Calu3 (cell line): Measurements from ENCODE around the gene GBX2. TPM values are rescaled to one million over a fixed set of nuclear protein-coding genes. Genes with fewer than 3 reads are reported as not detected.

Experiments
- BruUV-seq: library from RNA; stranded (reverse); fragments of 400-500 nt; replicated peaks from 2 replicates; lab custom pipeline; 2021; lab: Mats Ljungman, UMichigan
- CTCF ChIA-PET: fragments of 300-600 bp; sonication (Branson Sonifier 250); formaldehyde crosslinking; loops from one replicate; lab custom pipeline; 2022; ENCODE audit warnings: antibody characterized with exemption; lab: Charles Lee
- DNase-seq: peaks from one replicate; pipeline ENCODE4 v3.0.0; 2022
- H3K27ac Mint-ChIP-seq: one replicate; pipeline ENCODE4 v1.8.0; 2022; ENCODE audit warnings: mixed read lengths; ENCODE audit not compliant: unreplicated experiment
- H3K27me3 Mint-ChIP-seq: one replicate; pipeline ENCODE4 v1.8.0; 2022; ENCODE audit warnings: mixed read lengths; ENCODE audit not compliant: unreplicated experiment
- H3K36me3 Mint-ChIP-seq: one replicate; pipeline ENCODE4 v1.8.0; 2022; ENCODE audit warnings: mild to moderate bottlenecking, moderate library complexity, mixed read lengths; ENCODE audit not compliant: insufficient read depth, unreplicated experiment
- H3K4me1 Mint-ChIP-seq: one replicate; pipeline ENCODE4 v1.8.0; 2022; ENCODE audit warnings: mild to moderate bottlenecking, low read depth, mixed read lengths; ENCODE audit not compliant: unreplicated experiment
- H3K4me3 Mint-ChIP-seq: one replicate; pipeline ENCODE4 v1.8.0; 2022; ENCODE audit warnings: mild to moderate bottlenecking, low read depth, moderate library complexity, mixed read lengths; ENCODE audit not compliant: unreplicated experiment
- H3K9me3 Mint-ChIP-seq: one replicate; pipeline ENCODE4 v1.8.0; 2022; ENCODE audit warnings: low read depth, mixed read lengths; ENCODE audit not compliant: unreplicated experiment
- CTCF ChIP-seq: fragments of 200-600 bp; IDR thresholded peaks from one replicate; pipeline ENCODE4 v1.8.0; 2022; ENCODE audit warnings: antibody characterized with exemption; ENCODE audit not compliant: unreplicated experiment
- intact Hi-C: fragments of 100-400 bp; cut with micrococcal nuclease; formaldehyde crosslinking; loops from one replicate; pipeline ENCODE4 v1.10.0; 2022; ENCODE audit not compliant: unreplicated experiment
- total RNA-seq: library from RNA; stranded (reverse); gene quantifications from 2 replicates; pipeline ENCODE4 v1.2.3, GENCODE V29; 2022

The GBX2 gene
- total RNA-seq, 1 experiment from 2014 or later, result 2.4 TPM

- TF ChIP-seq CTCF, result no peak
Observed at GRCh38 chr2:236120829-236121228, 47.4 kb downstream of the GBX2 start.

GRCh38 chr2:236120141-236120601, 48.0 kb downstream of the GBX2 start:
- no TSS peak for BruUV-seq
- Mint-ChIP-seq H3K9me3 (no peaks in the 10 kb centered on the region), H3K27ac (no peak overlapping the region), H3K4me3 (no peak overlapping the region), H3K36me3 (peaks cover 11% of the 10 kb centered on the region), H3K27me3 (no peaks in the 10 kb centered on the region), H3K4me1 (peaks cover 19% of the 10 kb centered on the region)
- intact Hi-C loops, result no loop called here
- CTCF ChIA-PET, result no interaction called here
- no peak for TF ChIP-seq CTCF
- DNase-seq, result no peak

More at GRCh38 chr2:236120829-236121228, 47.4 kb downstream of the GBX2 start:
- no peak for DNase-seq
- Mint-ChIP-seq H3K4me3 (no peak overlapping the region), H3K27ac (no peak overlapping the region), H3K36me3 (peaks cover 15% of the 10 kb centered on the region), H3K9me3 (no peaks in the 10 kb centered on the region), H3K27me3 (no peaks in the 10 kb centered on the region), H3K4me1 (peaks cover 19% of the 10 kb centered on the region)
- CTCF ChIA-PET, result interaction anchor here (0.5 kb wide), 1 partner anchor 18 kb away, joined by 3 read pairs; no protein-coding TSS in a partner anchor
- intact Hi-C loops, result no loop called here
- no TSS peak for BruUV-seq

GRCh38 chr2:236119476-236119875, 48.7 kb downstream of the GBX2 start:
- CTCF ChIA-PET, result no interaction called here
- H3K27me3 Mint-ChIP-seq, result no peaks in the 10 kb centered on the region
- H3K4me3 Mint-ChIP-seq, result no peak overlapping the region
- no peaks in the 10 kb centered on the region for H3K9me3 Mint-ChIP-seq
- intact Hi-C loops, result no loop called here
- H3K36me3 Mint-ChIP-seq, result peaks cover 8% of the 10 kb centered on the region
- TF ChIP-seq CTCF, result no peak
- no peak overlapping the region for H3K27ac Mint-ChIP-seq
- peaks cover 19% of the 10 kb centered on the region for H3K4me1 Mint-ChIP-seq
- no TSS peak for BruUV-seq
- DNase-seq, result no peak

- H3K4me1 Mint-ChIP-seq, result peaks cover 19% of the 10 kb centered on the region
- H3K27me3 Mint-ChIP-seq, result no peaks in the 10 kb centered on the region
- no peak overlapping the region for H3K27ac Mint-ChIP-seq
- intact Hi-C loops, result no loop called here
- CTCF ChIA-PET, result no interaction called here
- no peak for DNase-seq
- no peaks in the 10 kb centered on the region for H3K9me3 Mint-ChIP-seq
- BruUV-seq, result no TSS peak
- peaks cover 8% of the 10 kb centered on the region for H3K36me3 Mint-ChIP-seq
- TF ChIP-seq CTCF, result no peak
- H3K4me3 Mint-ChIP-seq, result no peak overlapping the region
Observed at GRCh38 chr2:236119003-236119402, 49.2 kb downstream of the GBX2 start.
